Osteoblast (primary cell): ENCODE data around the gene CREB5. TPM values are rescaled to one million over a fixed set of nuclear protein-coding genes. Genes with fewer than 3 reads are reported as not detected.
A peak's percentile ranks its signal among the peaks of the same experiment; 100 is the strongest.

ENCODE experiments used
- DNase-seq: peaks from one replicate; pipeline ENCODE4 v3.0.0; 2011; ENCODE audit warnings: low spot score, mixed read lengths; ENCODE audit not compliant: insufficient read length; ENCODE audit errors: missing footprints
- H2AFZ ChIP-seq: 2 replicates; pipeline ENCODE4 v1.6.0; 2011; ENCODE audit warnings: mild to moderate bottlenecking, low read length
- H3K27ac ChIP-seq: 2 replicates; pipeline ENCODE4 v1.5.1; 2011; ENCODE audit warnings: mild to moderate bottlenecking, low read depth, low read length, moderate library complexity
- H3K27me3 ChIP-seq: 2 replicates; pipeline ENCODE4 v1.6.0; 2012; ENCODE audit warnings: mild to moderate bottlenecking, control low read depth, inconsistent platforms, low read length, moderate library complexity; ENCODE audit not compliant: insufficient read depth
- H3K36me3 ChIP-seq: 2 replicates; pipeline ENCODE4 v1.5.1; 2011; ENCODE audit warnings: mild to moderate bottlenecking, low read length, control low read depth, moderate library complexity; ENCODE audit not compliant: insufficient read depth
- H3K4me1 ChIP-seq: 2 replicates; pipeline ENCODE4 v1.5.1; 2011; ENCODE audit warnings: mild to moderate bottlenecking, low read length, control low read depth, moderate library complexity; ENCODE audit not compliant: insufficient read depth
- H3K4me2 ChIP-seq: 2 replicates; pipeline ENCODE4 v1.6.0; 2011; ENCODE audit warnings: mild to moderate bottlenecking, low read length; ENCODE audit not compliant: insufficient read depth
- H3K4me3 ChIP-seq: fragments of 200-600 bp; sonication (generic); 3 replicates; pipeline ENCODE4 v1.5.1; 2012; ENCODE audit warnings: mild to moderate bottlenecking, low read length, inconsistent platforms; ENCODE audit not compliant: insufficient read depth
- H3K79me2 ChIP-seq: 2 replicates; pipeline ENCODE4 v1.6.0; 2012; ENCODE audit warnings: mild to moderate bottlenecking, low read length, control low read depth, inconsistent platforms; ENCODE audit not compliant: insufficient read depth
- H3K9me3 ChIP-seq: 2 replicates; pipeline ENCODE4 v1.5.1; 2011; ENCODE audit warnings: low read depth, low read length, control low read depth
- H4K20me1 ChIP-seq: 2 replicates; pipeline ENCODE4 v1.6.0; 2012; ENCODE audit warnings: mild to moderate bottlenecking, low read length, control low read depth; ENCODE audit not compliant: insufficient read depth
- total RNA-seq: library from RNA; depleted of rRNA; stranded (reverse); fragments of >200 nt; gene quantifications from 2 replicates; pipeline ENCODE4 v1.2.3, GENCODE V29; 2012
- TF ChIP-seq, protein P1 (sequence below): IDR thresholded peaks from 2 replicates; pipeline ENCODE4 v1.5.1; 2011; ENCODE audit warnings: mild to moderate bottlenecking, low read depth, low read length, moderate library complexity; ENCODE audit errors: extremely low read depth

The CREB5 gene
- total RNA-seq, 1 donor = 5.1 TPM

DNA sequence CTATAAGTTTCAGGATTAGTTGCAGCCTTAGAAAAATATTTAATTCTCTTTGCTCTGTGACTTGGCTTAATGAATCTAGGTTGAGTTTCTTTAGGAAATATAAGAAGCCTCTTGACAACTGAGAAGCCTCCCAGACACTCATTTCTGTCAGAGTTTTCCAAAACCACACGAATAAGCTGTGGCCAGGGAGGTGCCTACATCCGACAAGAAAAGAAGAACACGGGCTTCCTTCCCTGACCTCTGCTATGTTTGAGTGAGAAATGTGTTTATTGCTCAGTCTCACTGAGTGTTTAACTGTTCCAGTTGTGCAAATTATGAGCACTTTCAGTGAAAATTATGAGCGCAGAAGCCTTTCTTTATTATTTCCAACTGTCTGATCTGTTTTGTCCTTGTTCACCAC, 440.8 kb downstream of the CREB5 start:
- no peak for DNase-seq
- no peaks in the 10 kb centered on the region for H3K9me3 ChIP-seq
- no peak overlapping the region for H3K4me3 ChIP-seq
- peak overlapping the region; percentile 86 for H3K4me2 ChIP-seq
- peaks cover 37% of the 10 kb centered on the region for H3K27me3 ChIP-seq
- H3K79me2 ChIP-seq = no peaks in the 10 kb centered on the region
- no peaks in the 10 kb centered on the region for H4K20me1 ChIP-seq
- TF ChIP-seq, protein P1, sequence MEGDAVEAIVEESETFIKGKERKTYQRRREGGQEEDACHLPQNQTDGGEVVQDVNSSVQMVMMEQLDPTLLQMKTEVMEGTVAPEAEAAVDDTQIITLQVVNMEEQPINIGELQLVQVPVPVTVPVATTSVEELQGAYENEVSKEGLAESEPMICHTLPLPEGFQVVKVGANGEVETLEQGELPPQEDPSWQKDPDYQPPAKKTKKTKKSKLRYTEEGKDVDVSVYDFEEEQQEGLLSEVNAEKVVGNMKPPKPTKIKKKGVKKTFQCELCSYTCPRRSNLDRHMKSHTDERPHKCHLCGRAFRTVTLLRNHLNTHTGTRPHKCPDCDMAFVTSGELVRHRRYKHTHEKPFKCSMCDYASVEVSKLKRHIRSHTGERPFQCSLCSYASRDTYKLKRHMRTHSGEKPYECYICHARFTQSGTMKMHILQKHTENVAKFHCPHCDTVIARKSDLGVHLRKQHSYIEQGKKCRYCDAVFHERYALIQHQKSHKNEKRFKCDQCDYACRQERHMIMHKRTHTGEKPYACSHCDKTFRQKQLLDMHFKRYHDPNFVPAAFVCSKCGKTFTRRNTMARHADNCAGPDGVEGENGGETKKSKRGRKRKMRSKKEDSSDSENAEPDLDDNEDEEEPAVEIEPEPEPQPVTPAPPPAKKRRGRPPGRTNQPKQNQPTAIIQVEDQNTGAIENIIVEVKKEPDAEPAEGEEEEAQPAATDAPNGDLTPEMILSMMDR = no peak
- peak overlapping the region; percentile 44 for H2AFZ ChIP-seq
- no peaks in the 10 kb centered on the region for H3K36me3 ChIP-seq
- H3K4me1 ChIP-seq = peaks cover 31% of the 10 kb centered on the region
- H3K27ac ChIP-seq = no peak overlapping the region

DNA sequence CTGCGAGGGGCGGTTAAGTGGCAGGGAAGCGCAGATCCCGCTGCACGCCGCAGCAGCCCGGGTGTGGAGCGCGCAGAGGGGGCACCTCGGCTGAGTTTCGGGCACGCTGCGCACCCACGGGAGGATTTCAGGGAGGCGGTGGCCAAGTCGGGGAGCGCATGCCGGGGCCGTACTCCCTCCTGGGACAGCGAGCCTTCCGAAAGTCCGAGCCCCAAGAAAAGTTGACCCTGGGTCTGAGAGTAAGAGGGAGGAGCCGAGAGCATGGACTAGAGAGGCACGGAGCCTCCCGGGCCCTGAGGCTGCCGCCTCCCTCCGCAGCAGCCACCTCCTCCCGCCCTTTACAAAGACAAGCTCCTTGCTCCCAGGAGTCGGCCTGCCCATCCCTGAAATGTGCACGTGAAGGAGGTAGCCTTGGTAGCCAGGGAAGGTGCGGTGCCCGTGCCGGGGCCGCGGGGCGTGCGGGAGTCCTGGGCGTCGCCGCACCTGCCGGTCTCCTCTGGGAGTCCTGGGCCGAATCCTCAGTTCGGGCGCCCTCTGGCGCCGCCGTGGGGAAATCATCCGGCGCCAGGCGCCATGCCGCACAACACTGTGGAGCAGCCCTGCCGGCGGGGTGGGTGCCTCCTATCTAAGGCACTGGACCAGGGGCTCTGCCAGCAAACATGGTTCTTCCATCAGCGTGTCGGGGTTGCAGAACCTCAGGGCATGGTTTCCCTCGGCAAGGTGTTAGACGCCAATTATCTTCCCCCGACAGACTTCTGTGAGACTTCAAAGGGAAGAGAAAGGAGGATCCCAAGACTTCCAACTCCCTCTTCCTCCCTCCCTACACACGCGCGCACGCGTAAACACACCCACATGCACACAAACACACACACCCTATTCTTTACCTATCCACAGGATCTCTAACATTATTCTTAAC, 441.8 kb downstream of the CREB5 start:
- no peaks in the 10 kb centered on the region for H3K79me2 ChIP-seq
- peak overlapping the region; percentile 81 for H2AFZ ChIP-seq
- H3K4me1 ChIP-seq = peaks cover 39% of the 10 kb centered on the region
- H3K36me3 ChIP-seq = no peaks in the 10 kb centered on the region
- H3K27ac ChIP-seq = peak overlapping the region; percentile 21
- H3K4me3 ChIP-seq = peak overlapping the region; percentile 74
- H3K9me3 ChIP-seq = no peaks in the 10 kb centered on the region
- peak overlapping the region; percentile 86 for H3K4me2 ChIP-seq
- no peaks in the 10 kb centered on the region for H4K20me1 ChIP-seq
- TF ChIP-seq, protein P1 = peak; percentile 69
- H3K27me3 ChIP-seq = peaks cover 36% of the 10 kb centered on the region
- DNase-seq = peak; percentile 92

DNA sequence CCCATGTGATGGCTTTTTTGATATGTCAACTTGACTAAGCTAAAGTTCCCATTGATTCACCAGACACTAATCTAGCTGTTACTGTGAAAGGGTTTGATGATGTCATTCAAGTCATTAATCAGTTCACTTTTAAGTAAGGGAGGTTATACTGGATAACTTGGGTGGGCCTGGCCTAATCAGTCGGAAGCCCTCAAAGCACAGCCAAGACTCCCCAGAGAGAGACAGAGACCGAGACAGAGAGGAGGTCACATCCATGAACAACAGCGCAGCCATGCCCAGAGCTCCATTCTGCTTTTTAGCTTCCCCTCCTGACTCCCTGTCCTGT, 442.4 kb downstream of the CREB5 start:
- TF ChIP-seq, protein P1 = no peak
- DNase-seq = no peak
- peak overlapping the region; percentile 86 for H3K4me2 ChIP-seq
- no peaks in the 10 kb centered on the region for H3K36me3 ChIP-seq
- H3K4me1 ChIP-seq = peaks cover 41% of the 10 kb centered on the region
- no peaks in the 10 kb centered on the region for H3K9me3 ChIP-seq
- H3K79me2 ChIP-seq = no peaks in the 10 kb centered on the region
- peak overlapping the region; percentile 21 for H3K27ac ChIP-seq
- peaks cover 30% of the 10 kb centered on the region for H3K27me3 ChIP-seq
- H4K20me1 ChIP-seq = no peaks in the 10 kb centered on the region
- H2AFZ ChIP-seq = peak overlapping the region; percentile 81
- H3K4me3 ChIP-seq = no peak overlapping the region

DNA sequence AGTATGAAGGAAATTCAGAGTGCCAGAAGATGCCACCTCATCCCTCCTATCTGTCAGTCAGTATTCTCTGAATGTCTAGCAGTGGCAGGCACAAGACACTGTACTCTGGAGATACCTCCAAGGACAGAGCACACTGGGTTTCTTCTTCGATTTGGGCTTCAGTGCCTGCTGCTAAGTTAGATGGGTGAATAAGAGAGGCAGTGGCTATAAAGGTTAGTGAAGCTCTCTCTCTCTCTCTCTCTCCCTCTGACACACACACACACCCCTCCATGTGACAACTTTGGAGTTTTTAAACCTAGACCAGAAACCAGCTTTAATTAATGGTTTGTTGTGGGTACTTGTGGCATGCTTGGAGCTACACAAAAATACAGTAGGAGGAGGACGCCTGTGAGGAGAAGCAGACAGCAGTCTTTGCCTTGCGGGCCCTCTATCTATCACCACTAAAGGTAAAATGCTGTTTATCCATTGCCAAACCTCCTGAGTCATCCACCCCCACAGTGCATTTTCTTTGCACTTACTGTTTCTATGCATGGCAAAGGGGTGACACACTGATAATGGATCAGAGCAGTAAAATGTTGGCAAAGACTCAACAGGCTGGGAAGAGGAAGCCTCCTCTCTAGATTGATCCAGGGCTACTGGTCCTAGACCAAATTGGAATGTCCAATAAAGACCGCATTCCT, 443.4 kb downstream of the CREB5 start:
- H3K27ac ChIP-seq = peak overlapping the region; percentile 77
- peaks cover 25% of the 10 kb centered on the region for H3K27me3 ChIP-seq
- H3K79me2 ChIP-seq = no peaks in the 10 kb centered on the region
- no peaks in the 10 kb centered on the region for H4K20me1 ChIP-seq
- H3K36me3 ChIP-seq = no peaks in the 10 kb centered on the region
- H3K4me2 ChIP-seq = peak overlapping the region; percentile 47
- TF ChIP-seq, protein P1 = no peak
- peak; percentile 93 for DNase-seq
- H3K4me3 ChIP-seq = peak overlapping the region; percentile 13
- no peaks in the 10 kb centered on the region for H3K9me3 ChIP-seq
- H2AFZ ChIP-seq = no peak overlapping the region
- peaks cover 41% of the 10 kb centered on the region for H3K4me1 ChIP-seq
